ENCODE data around the gene TRAF2. TPM values are rescaled to one million over a fixed set of nuclear protein-coding genes. Genes with fewer than 3 reads are reported as not detected.

Gene TRAF2
- total RNA-seq, 4 donors from 2014 or later = 9.7 to 18.3 (median 15.4) TPM

DNA sequence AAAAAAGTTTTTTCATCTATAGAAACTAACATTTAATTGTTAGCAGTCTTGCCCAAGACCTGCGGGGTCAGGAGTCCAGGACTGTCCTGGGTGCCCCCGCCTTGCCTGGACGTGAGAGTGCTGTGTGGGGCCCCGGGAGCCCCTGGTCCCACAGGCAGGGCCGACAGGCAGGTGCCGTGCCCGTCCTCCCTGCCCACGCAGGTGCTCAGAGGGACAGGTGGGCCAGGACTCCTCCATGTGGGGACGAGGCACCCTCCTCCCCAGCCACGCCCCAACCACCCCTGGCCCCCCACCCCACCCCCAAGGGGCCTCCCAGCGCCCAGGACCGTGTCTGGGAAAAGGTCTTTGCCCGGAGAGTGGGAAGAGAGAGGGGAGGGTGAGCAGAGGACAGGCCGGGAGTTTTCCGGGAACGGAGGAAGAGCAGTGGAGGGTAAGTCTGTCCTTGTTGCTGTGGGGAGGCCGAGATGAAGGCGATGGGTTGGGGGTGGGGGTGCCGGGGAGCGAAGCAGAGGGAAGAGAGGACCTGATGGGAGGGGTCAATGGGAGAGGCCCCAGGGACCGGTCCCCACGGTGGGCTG lies 63.0 kb downstream of the TRAF2 start:
- Histone ChIP-seq H3K36me3 (no peaks in the 10 kb centered on the region), H3K27ac (peak overlapping the region; percentile 78 to 96 (median 95)), H3K9me3 (no peaks in the 10 kb centered on the region), H3K27me3 (no peaks in the 10 kb centered on the region), H3K4me3 (replicated peaks in 1 of 3) (peak overlapping the region in 2 of 3 donors; percentile 38 to 53), H3K4me1 (peaks cover 60 to 84% of the 10 kb centered on the region in 2 donors)
- 10 to 11% methylated on average over 14 to 21 of the region's 22 CpGs for WGBS, 2 donors
- intact Hi-C loops (cut with DNase I) = loop anchor here (2.0 to 5.0 kb wide), 2 partner anchors 81 to 142 kb away; partner anchors contain the start of gene RABL6
- DNase-seq = peak; percentile 32 to 36
- TF ChIP-seq, protein P1, sequence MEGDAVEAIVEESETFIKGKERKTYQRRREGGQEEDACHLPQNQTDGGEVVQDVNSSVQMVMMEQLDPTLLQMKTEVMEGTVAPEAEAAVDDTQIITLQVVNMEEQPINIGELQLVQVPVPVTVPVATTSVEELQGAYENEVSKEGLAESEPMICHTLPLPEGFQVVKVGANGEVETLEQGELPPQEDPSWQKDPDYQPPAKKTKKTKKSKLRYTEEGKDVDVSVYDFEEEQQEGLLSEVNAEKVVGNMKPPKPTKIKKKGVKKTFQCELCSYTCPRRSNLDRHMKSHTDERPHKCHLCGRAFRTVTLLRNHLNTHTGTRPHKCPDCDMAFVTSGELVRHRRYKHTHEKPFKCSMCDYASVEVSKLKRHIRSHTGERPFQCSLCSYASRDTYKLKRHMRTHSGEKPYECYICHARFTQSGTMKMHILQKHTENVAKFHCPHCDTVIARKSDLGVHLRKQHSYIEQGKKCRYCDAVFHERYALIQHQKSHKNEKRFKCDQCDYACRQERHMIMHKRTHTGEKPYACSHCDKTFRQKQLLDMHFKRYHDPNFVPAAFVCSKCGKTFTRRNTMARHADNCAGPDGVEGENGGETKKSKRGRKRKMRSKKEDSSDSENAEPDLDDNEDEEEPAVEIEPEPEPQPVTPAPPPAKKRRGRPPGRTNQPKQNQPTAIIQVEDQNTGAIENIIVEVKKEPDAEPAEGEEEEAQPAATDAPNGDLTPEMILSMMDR (IDR thresholded peaks at IDR 0.05) = no peak
- no peak for TF ChIP-seq POLR2A (IDR thresholded peaks at IDR 0.05)

DNA sequence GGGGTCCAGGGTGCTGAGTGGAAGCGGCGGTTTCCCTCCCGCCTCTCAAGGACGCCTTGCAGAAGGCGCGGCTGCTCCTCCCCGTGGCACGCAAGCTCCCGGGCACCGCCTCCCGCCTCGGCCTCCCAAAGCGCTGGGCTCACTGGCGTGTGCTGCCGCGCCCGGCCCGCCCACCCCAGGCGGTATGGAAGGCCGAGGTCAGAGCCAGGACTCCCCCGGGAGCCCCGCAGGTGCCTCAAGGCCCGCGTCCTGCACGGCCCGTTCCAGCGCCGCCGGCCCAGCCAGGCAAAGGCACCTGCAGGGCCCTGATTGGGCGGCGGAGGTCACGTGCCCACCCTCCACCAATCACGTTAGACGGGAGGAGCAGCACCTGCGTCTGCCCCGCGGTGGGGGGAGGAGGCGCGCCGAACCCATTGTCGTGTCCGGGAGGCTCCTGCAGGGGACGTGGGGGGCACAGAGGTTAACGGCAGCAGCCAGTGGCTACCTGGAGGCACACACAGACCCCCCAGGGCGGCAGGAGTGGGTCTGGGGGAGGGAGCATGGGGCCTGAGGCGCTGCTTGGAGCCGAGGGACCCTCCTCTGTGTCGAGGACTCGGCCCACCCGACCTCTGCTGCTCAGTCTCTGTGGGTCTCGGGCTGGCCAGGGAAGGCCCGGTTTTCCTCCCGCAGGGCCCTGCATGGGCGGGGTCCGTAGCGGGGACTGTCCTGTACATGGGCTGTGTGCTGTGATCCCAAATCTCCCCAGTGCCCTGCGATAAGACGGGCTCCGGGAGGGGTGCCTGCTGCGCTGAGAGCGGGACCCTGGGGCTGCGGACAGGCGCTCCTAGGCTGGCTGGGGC lies 63.7 kb downstream of the TRAF2 start:
- Histone ChIP-seq H3K27me3 (no peaks in the 10 kb centered on the region), H3K9me3 (no peaks in the 10 kb centered on the region), H3K4me3 (replicated peaks in 1 of 3) (peak overlapping the region in 2 of 3 donors; percentile 38 to 53), H3K27ac (peak overlapping the region; percentile 78 to 96 (median 95)), H3K4me1 (peaks cover 57 to 80% of the 10 kb centered on the region in 2 donors), H3K36me3 (no peaks in the 10 kb centered on the region)
- peak; percentile 99 for DNase-seq
- 3 to 14% methylated on average over 8 to 14 of the region's 63 CpGs for WGBS, 2 donors
- intact Hi-C loops (cut with DNase I) = loop anchor here (2.0 to 5.0 kb wide), 3 partner anchors 47 to 143 kb away; partner anchors contain the start of genes CLIC3 and RABL6
- peak in 1 of 2 donors; percentile 98 for TF ChIP-seq POLR2A (IDR thresholded peaks at IDR 0.05)
- TF ChIP-seq, protein P1 (IDR thresholded peaks at IDR 0.05) = peak in 4 of 6 experiments; percentile 28 to 48 (median 39)

DNA sequence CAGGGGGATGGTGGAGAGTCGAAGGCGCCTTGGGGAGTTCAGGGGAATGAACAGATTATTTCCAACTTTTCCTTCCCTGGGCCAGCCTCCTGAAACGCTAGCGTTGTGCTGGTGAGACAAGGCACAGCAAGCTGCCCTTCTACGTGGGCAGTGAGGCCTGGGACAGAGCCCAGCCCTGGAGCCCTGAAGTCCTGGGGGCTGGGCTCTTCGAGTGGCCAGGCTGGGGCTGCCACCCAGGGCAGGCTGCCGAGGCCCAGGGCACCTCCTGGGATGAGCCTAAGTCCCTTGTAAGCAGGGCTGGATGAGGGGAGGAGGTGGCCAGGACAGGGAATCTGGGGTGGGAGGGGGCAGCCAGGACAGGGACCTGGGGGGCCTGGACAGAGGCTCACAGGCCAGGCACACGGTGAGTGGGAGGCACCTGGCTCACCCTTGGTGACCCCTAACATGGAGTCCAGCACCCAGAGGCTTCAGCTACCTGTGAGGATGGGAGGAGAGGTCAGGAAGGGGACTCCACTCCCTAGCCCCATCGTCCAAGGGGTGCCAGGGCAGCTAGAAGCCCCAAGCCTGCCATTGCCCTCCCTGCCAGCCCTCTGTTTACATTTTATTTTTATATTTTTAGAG lies 64.5 kb downstream of the TRAF2 start:
- peak overlapping the region in 2 of 3 donors; percentile 2 to 53 for H3K4me3 ChIP-seq (replicated peaks in 1 of 3)
- TF ChIP-seq, protein P1 (IDR thresholded peaks at IDR 0.05) = no peak
- no peak for TF ChIP-seq POLR2A (IDR thresholded peaks at IDR 0.05)
- intact Hi-C loops (cut with DNase I) = loop anchor here (5.0 kb wide), 1 partner anchor 47 kb away; the partner anchor contains the start of gene CLIC3
- no peaks in the 10 kb centered on the region for H3K9me3 ChIP-seq
- no peaks in the 10 kb centered on the region for H3K27me3 ChIP-seq
- no peaks in the 10 kb centered on the region for H3K36me3 ChIP-seq
- H3K4me1 ChIP-seq = peaks cover 56 to 76% of the 10 kb centered on the region in 2 donors
- WGBS, 2 donors = 36 to 67% methylated on average over 3 to 9 of the region's 9 CpGs
- peak; percentile 79 to 83 for DNase-seq
- H3K27ac ChIP-seq = peak overlapping the region; percentile 78 to 96 (median 95)

DNA sequence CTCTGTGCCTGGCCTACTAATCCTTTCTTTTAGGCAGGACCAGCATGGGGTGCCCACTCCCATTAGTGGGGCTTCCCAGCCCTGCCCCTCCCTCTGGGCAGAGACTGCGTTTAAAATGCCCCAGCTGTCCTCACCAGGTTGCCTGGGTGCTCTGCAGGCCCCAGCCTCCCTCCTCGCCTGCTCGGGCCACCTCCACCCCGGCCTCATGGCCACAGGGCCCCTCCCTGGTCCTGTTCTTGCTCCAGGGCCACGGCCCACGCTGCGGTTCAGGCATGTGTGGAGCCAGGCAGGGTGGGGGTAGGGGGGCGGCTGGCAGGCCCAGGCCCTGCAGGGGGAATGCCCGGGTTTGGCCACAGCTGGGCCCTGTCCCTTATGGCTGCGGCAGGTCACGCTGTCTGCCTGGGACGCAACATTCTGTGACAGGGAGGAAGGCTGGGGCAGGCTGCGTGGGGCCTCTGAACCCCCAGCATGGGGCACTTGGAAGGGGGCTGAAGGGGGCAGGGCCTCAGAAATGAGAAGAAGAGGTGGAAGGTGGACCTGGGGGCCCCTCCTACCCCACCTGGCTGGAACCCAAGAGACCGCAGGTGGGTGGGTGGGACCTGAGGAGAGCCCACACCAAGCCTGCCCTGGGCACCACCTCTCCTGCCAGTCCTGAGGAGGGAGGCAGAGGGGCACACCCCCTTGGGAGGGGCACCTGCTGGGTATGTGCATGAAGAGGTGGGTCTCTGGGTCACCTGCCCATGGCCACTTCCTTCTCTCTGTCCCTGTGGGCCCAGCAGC lies 65.4 kb downstream of the TRAF2 start, which contains the start of gene LCN12:
TSS of gene LCN12 (plus strand) at position 733 of the 780 bp plus-strand sequence. CDS start 55 bp downstream, outside the sequence.
- no peaks in the 10 kb centered on the region for H3K9me3 ChIP-seq
- H3K4me3 ChIP-seq (replicated peaks in 1 of 3) = peak within 1 kb of the TSS in 1 of 3 donors; percentile 23
- H3K27me3 ChIP-seq = no peaks in the 10 kb centered on the region
- H3K36me3 ChIP-seq = no peaks in the 10 kb centered on the region
- H3K4me1 ChIP-seq = peaks cover 52 to 66% of the 10 kb centered on the region in 2 donors
- intact Hi-C loops (cut with DNase I) = loop anchor here (5.0 kb wide), 1 partner anchor 46 kb away; the partner anchor contains the start of gene CLIC3
- TF ChIP-seq, protein P1 (IDR thresholded peaks at IDR 0.05) = no peak
- TF ChIP-seq POLR2A (IDR thresholded peaks at IDR 0.05) = peak in 1 of 2 donors; percentile 76
- peak within 1 kb of the TSS; percentile 78 to 96 (median 95) for H3K27ac ChIP-seq
- WGBS, 2 donors = 34 to 44% methylated on average over 5 to 14 of the region's 14 CpGs
- peak; percentile 89 to 94 for DNase-seq
